ENCODE results near the gene TECPR1.

DNA sequence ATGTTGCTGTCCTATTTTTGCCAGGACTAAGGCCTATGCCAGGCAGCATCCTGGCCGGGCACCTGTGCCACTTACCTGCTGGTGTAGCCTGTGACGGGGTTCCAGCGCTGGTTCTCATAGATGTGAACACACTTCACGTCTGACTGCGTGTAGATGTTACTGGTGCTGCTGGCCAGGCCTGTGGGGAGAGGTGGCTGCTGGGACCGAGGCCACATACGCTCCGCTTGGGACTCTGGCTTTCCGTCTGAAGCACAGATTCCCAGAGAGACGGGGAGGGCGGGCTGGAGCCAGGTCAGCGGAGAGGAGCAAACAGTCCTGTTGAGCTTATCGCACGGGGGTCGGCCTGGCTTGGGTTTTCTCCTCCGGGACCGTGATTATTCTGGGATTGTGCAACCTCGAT, 24.1 kb downstream of the TECPR1 start:
- TF ChIP-seq, protein P1, sequence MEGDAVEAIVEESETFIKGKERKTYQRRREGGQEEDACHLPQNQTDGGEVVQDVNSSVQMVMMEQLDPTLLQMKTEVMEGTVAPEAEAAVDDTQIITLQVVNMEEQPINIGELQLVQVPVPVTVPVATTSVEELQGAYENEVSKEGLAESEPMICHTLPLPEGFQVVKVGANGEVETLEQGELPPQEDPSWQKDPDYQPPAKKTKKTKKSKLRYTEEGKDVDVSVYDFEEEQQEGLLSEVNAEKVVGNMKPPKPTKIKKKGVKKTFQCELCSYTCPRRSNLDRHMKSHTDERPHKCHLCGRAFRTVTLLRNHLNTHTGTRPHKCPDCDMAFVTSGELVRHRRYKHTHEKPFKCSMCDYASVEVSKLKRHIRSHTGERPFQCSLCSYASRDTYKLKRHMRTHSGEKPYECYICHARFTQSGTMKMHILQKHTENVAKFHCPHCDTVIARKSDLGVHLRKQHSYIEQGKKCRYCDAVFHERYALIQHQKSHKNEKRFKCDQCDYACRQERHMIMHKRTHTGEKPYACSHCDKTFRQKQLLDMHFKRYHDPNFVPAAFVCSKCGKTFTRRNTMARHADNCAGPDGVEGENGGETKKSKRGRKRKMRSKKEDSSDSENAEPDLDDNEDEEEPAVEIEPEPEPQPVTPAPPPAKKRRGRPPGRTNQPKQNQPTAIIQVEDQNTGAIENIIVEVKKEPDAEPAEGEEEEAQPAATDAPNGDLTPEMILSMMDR (conservative IDR thresholded peaks at IDR 0.05; ENCODE audit: low read length): no peak
- no peak for TF ChIP-seq EZH2phosphoT487 (IDR thresholded peaks at IDR 0.05; ENCODE audit: borderline replicate concordance, low read depth, low read length)
